Uterus (tissue), 2 donors: ENCODE results near the gene CD4.

ENCODE experiments used
- CTCF ChIP-seq, 4 experiments: fragments of 200-600 bp in 2 of 4; fragments of 450-650 bp in 2 of 4; sonication (generic) in 2 of 4; IDR thresholded peaks; one replicate each; pipeline ENCODE4 v1.5.1; 2016 to 2019; ENCODE audit warnings: antibody characterized with exemption in 4 of 4, mild to moderate bottlenecking in 2 of 4, moderate library complexity in 1 of 4
- POLR2A ChIP-seq, 2 donors: fragments of 450-650 bp; IDR thresholded peaks; one replicate each; pipeline ENCODE4 v1.6.1; 2016; ENCODE audit warnings: antibody characterized with exemption in 2 of 2, mild to moderate bottlenecking in 1 of 2, moderate library complexity in 1 of 2

GRCh38 chr12:6851153-6851920, 62.0 kb downstream of the CD4 start, which contains the start of gene CDCA3:
- TF ChIP-seq CTCF (IDR thresholded peaks at IDR 0.05) (no peak), POLR2A (IDR thresholded peaks at IDR 0.05) (peak; percentile 6 to 49)
